Astrocyte (in vitro differentiated cells and primary cell): Measurements from ENCODE around the gene NFAT5. TPM values are rescaled to one million over a fixed set of nuclear protein-coding genes. Genes with fewer than 3 reads are reported as not detected.

Source experiments
- DNase-seq: peaks from one replicate; pipeline ENCODE4 v3.0.0-alpha.2; 2010; ENCODE audit warnings: low read depth
- FAIRE-seq: peaks from 2 replicates; lab custom pipeline; 2011; peaks lifted over from hg19 to GRCh38; lab: Jason Lieb, UNC
- H2AFZ ChIP-seq: 2 replicates; pipeline ENCODE4 v1.6.0; 2012; ENCODE audit warnings: low read depth, low read length, inconsistent platforms
- H3K27ac ChIP-seq: 2 replicates; pipeline ENCODE4 v1.5.1; 2011; ENCODE audit warnings: low read depth, low read length, inconsistent platforms
- H3K27me3 ChIP-seq: 2 replicates; pipeline ENCODE4 v1.6.0; 2011; ENCODE audit warnings: low read length, inconsistent platforms; ENCODE audit not compliant: insufficient read depth
- H3K36me3 ChIP-seq: 2 replicates; pipeline ENCODE4 v1.5.1; 2011; ENCODE audit warnings: low read length, inconsistent platforms; ENCODE audit not compliant: insufficient read depth
- H3K4me1 ChIP-seq: 2 replicates; pipeline ENCODE4 v1.5.1; 2011; ENCODE audit warnings: low read length, inconsistent platforms; ENCODE audit not compliant: insufficient read depth
- H3K4me2 ChIP-seq: 2 replicates; pipeline ENCODE4 v1.6.0; 2012; ENCODE audit warnings: low read length, inconsistent platforms
- H3K4me3 ChIP-seq: 2 replicates; pipeline ENCODE4 v1.5.1; 2011; ENCODE audit warnings: low read depth, mild to moderate bottlenecking, low read length, inconsistent platforms; ENCODE audit not compliant: insufficient read depth
- H3K79me2 ChIP-seq: 2 replicates; pipeline ENCODE4 v1.6.0; 2012; ENCODE audit warnings: mild to moderate bottlenecking, low read length, inconsistent platforms; ENCODE audit not compliant: insufficient read depth
- H3K9ac ChIP-seq: 2 replicates; pipeline ENCODE4 v1.6.0; 2012; ENCODE audit warnings: mild to moderate bottlenecking, low read length, inconsistent platforms
- H3K9me3 ChIP-seq: 2 replicates; pipeline ENCODE4 v1.5.1; 2012; ENCODE audit warnings: low read depth, mild to moderate bottlenecking, low read length, inconsistent platforms; ENCODE audit not compliant: insufficient read depth
- H4K20me1 ChIP-seq: 2 replicates; pipeline ENCODE4 v1.6.0; 2012; ENCODE audit warnings: low read length, inconsistent platforms; ENCODE audit not compliant: insufficient read depth
- H3K27ac Mint-ChIP-seq: one replicate; pipeline ENCODE4 v1.8.0; 2021; ENCODE audit warnings: mild to moderate bottlenecking, mixed read lengths; ENCODE audit not compliant: unreplicated experiment
- H3K27me3 Mint-ChIP-seq: one replicate; pipeline ENCODE4 v1.8.0; 2021; ENCODE audit warnings: low read depth, mixed read lengths; ENCODE audit not compliant: unreplicated experiment
- H3K36me3 Mint-ChIP-seq: one replicate; pipeline ENCODE4 v1.8.0; 2021; ENCODE audit warnings: low read depth, mixed read lengths; ENCODE audit not compliant: unreplicated experiment
- H3K4me1 Mint-ChIP-seq: one replicate; pipeline ENCODE4 v1.8.0; 2021; ENCODE audit warnings: low read depth, mixed read lengths; ENCODE audit not compliant: unreplicated experiment
- H3K4me3 Mint-ChIP-seq: one replicate; pipeline ENCODE4 v1.8.0; 2021; ENCODE audit warnings: mild to moderate bottlenecking, moderate library complexity, mixed read lengths; ENCODE audit not compliant: unreplicated experiment
- H3K9me3 Mint-ChIP-seq: one replicate; pipeline ENCODE4 v1.8.0; 2021; ENCODE audit warnings: mild to moderate bottlenecking, mixed read lengths; ENCODE audit not compliant: unreplicated experiment
- EZH2 ChIP-seq: IDR thresholded peaks from 2 replicates; pipeline ENCODE4 v1.6.1; 2012; ENCODE audit warnings: mild to moderate bottlenecking, low read length, inconsistent platforms; ENCODE audit not compliant: insufficient read depth
- total RNA-seq: library from RNA; stranded (reverse); gene quantifications from 2 replicates; pipeline ENCODE4 v1.2.1, GENCODE V29; 2021
- TF ChIP-seq, protein P1 (sequence below): IDR thresholded peaks from 2 replicates; pipeline ENCODE4 v1.5.1; 2011; ENCODE audit warnings: low read depth, mild to moderate bottlenecking, inconsistent platforms, low read length, moderate library complexity; ENCODE audit not compliant: insufficient read depth

Gene NFAT5
- total RNA-seq, 1 donor from 2014 or later, result 96.2 TPM

DNA sequence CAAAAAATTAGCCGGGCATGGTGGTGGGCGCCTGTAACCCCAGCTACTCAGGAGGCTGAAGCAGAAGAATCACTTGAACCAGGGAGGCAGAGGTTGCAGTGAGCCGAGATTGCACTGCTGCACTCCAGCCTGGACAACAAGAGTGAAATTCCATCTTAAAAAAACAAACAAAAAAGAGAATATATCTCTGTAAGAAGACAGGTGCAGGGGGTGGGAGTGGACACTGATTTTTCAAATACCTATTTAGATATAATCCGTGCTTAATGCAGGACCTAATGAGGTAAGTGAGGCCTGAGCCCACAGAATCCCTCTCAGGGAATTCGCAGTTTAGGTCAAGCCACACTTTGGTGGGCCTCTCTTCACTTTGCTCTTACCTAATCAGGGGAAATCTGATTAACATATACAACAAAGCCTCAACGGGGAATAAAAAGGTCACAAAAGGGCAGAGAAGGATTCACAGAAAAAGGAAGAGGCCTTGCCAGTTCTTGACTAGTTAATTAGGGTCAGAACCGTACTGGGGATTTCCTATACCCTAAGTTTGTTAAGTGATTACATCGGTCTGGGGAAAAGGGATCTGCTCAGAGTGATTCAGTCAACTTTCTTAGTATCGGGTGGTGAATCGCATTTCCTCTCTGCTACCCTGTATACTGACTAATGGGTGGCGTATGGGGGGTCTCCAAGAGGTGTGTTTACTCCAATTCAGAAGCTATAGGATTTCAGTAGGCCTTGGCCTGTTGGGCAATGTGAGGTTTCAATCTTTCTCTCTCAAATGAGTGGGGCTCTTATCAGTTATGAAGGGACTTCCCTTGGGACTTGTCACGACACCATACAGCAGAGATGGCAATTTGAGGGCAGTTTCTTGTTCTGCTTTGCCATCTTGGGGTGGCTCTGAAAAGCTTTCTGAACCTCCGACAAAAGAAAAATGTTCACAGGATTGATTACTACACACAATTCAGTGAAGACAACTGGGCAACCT lies 1.9 kb upstream of the NFAT5 start:
- Mint-ChIP-seq H3K36me3 (peaks cover 1% of the 10 kb centered on the region), H3K27ac (peak overlapping the region; percentile 87), H3K4me1 (peaks cover 10% of the 10 kb centered on the region), H3K9me3 (no peaks in the 10 kb centered on the region), H3K4me3 (peak overlapping the region; percentile 78), H3K27me3 (no peaks in the 10 kb centered on the region)
- TF ChIP-seq, protein P1, sequence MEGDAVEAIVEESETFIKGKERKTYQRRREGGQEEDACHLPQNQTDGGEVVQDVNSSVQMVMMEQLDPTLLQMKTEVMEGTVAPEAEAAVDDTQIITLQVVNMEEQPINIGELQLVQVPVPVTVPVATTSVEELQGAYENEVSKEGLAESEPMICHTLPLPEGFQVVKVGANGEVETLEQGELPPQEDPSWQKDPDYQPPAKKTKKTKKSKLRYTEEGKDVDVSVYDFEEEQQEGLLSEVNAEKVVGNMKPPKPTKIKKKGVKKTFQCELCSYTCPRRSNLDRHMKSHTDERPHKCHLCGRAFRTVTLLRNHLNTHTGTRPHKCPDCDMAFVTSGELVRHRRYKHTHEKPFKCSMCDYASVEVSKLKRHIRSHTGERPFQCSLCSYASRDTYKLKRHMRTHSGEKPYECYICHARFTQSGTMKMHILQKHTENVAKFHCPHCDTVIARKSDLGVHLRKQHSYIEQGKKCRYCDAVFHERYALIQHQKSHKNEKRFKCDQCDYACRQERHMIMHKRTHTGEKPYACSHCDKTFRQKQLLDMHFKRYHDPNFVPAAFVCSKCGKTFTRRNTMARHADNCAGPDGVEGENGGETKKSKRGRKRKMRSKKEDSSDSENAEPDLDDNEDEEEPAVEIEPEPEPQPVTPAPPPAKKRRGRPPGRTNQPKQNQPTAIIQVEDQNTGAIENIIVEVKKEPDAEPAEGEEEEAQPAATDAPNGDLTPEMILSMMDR, result no peak
- no peak for TF ChIP-seq EZH2
- Histone ChIP-seq H3K9me3 (no peaks in the 10 kb centered on the region), H2AFZ (peak overlapping the region; percentile 8), H4K20me1 (peaks cover 20% of the 10 kb centered on the region), H3K4me2 (peak overlapping the region; percentile 87), H3K27me3 (no peaks in the 10 kb centered on the region), H3K9ac (peak overlapping the region; percentile 25), H3K27ac (no peak overlapping the region), H3K36me3 (no peaks in the 10 kb centered on the region), H3K79me2 (peaks cover 32% of the 10 kb centered on the region), H3K4me3 (peak overlapping the region; percentile 5), H3K4me1 (peaks cover 21% of the 10 kb centered on the region)
- FAIRE-seq, result no peak
- peak; percentile 14 for DNase-seq

DNA sequence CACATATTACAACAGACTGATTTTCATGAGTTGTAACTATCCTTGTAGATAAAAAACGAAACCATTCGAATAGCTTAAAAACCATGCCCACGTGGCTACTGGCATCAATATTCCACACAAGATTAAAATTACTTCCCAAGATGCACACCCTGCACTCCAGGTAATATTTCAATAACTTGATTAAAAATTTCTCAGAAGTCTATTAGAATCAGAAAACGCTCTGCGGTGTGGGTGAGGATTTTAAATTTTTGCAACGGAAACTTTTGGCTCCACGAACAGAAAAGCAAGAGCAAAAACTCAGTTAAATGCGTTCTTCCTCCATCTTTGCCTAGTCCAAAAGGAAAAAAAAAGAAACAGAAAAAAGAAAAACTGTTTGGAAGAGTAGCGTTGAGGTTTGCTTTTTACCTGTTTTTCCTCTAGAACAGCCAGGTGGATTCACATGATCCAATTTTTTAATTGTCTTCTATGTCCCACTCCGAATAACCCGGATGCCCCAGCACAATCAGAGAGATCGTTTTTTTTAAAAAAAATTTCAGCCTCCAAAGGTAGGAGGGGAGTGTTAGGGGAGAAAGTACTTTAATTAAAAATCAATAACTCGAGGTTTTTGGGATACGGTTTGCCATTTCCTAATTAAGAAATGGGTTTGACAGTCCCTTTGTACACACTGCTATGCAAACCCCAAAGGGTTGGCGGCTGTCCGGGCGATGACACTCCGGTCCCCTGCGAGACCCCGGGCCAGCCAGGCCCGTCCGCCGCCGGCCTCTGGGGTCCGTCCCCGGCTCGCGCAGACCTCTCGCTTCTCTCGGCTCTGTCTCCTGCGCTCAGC lies 708 bp upstream of the NFAT5 start:
- Histone ChIP-seq H3K4me3 (peak overlapping the region; percentile 72), H3K36me3 (no peaks in the 10 kb centered on the region), H3K27me3 (no peaks in the 10 kb centered on the region), H2AFZ (peak overlapping the region; percentile 77), H3K9me3 (no peaks in the 10 kb centered on the region), H3K9ac (peak overlapping the region; percentile 98), H3K4me1 (peaks cover 24% of the 10 kb centered on the region), H3K27ac (peak overlapping the region; percentile 82), H3K79me2 (peaks cover 44% of the 10 kb centered on the region), H4K20me1 (peaks cover 24% of the 10 kb centered on the region), H3K4me2 (peak overlapping the region; percentile 87)
- peaks cover 10% of the 10 kb centered on the region for H3K4me1 Mint-ChIP-seq
- no peak for FAIRE-seq
- peak overlapping the region; percentile 85 for H3K27ac Mint-ChIP-seq
- no peak for DNase-seq
- H3K4me3 Mint-ChIP-seq, result peak overlapping the region; percentile 91
- H3K36me3 Mint-ChIP-seq, result peaks cover 3% of the 10 kb centered on the region
- TF ChIP-seq, protein P1, result no peak
- no peak for TF ChIP-seq EZH2
- H3K9me3 Mint-ChIP-seq, result no peaks in the 10 kb centered on the region
- H3K27me3 Mint-ChIP-seq, result no peaks in the 10 kb centered on the region
